Karpas-422 (cell line): ENCODE data around the gene SMPD3. TPM values are rescaled to one million over a fixed set of nuclear protein-coding genes. Genes with fewer than 3 reads are reported as not detected.

ENCODE experiments used
- DNase-seq: peaks from one replicate; pipeline ENCODE4 v3.0.0-alpha.2; 2015
- H2AFZ ChIP-seq: fragments of 200-600 bp; sonication (generic); 2 replicates; pipeline ENCODE4 v1.6.1; 2014; ENCODE audit warnings: antibody characterized with exemption, low read length, mixed read lengths
- H3K27ac ChIP-seq: fragments of 200-600 bp; sonication (generic); 2 replicates; pipeline ENCODE4 v1.5.1; 2014; ENCODE audit warnings: mild to moderate bottlenecking, low read length, moderate library complexity
- H3K27me3 ChIP-seq: fragments of 200-600 bp; sonication (generic); 2 replicates; pipeline ENCODE4 v1.6.1; 2014; ENCODE audit warnings: low read length, mixed read lengths
- H3K36me3 ChIP-seq: fragments of 200-600 bp; sonication (generic); 2 replicates; pipeline ENCODE4 v1.6.1; 2014; ENCODE audit warnings: low read length, mixed read lengths; ENCODE audit not compliant: insufficient read depth
- H3K4me1 ChIP-seq: fragments of 200-600 bp; sonication (generic); 2 replicates; pipeline ENCODE4 v1.6.1; 2014; ENCODE audit warnings: mild to moderate bottlenecking, low read length, mixed read lengths
- H3K4me2 ChIP-seq: fragments of 200-600 bp; sonication (generic); 2 replicates; pipeline ENCODE4 v1.6.1; 2014; ENCODE audit warnings: low read length, low read depth, mild to moderate bottlenecking; ENCODE audit not compliant: poor library complexity, severe bottlenecking
- H3K4me3 ChIP-seq: fragments of 200-600 bp; sonication (generic); 2 replicates; pipeline ENCODE4 v1.5.1; 2014; ENCODE audit warnings: mild to moderate bottlenecking, antibody characterized with exemption, low read length, mixed read lengths
- H3K79me2 ChIP-seq: fragments of 200-600 bp; sonication (generic); 2 replicates; pipeline ENCODE4 v1.6.1; 2014; ENCODE audit warnings: mild to moderate bottlenecking, low read length, mixed read lengths
- H3K9ac ChIP-seq: fragments of 200-600 bp; sonication (generic); 2 replicates; pipeline ENCODE4 v1.6.0; 2014; ENCODE audit warnings: low read length
- H3K9me2 ChIP-seq: fragments of 200-600 bp; sonication (generic), shearing (Covaris generic); replicated peaks from 2 replicates; pipeline ENCODE4 v1.6.0; 2014; ENCODE audit warnings: mild to moderate bottlenecking, low read length, moderate library complexity; ENCODE audit not compliant: insufficient read depth
- H3K9me3 ChIP-seq: fragments of 300-700, 200-600 bp; sonication (generic); 2 replicates; pipeline ENCODE4 v1.6.1; 2014; ENCODE audit warnings: low read length, mixed read lengths
- H4K20me1 ChIP-seq: fragments of 200-600 bp; sonication (generic); 2 replicates; pipeline ENCODE4 v1.6.1; 2014; ENCODE audit warnings: mild to moderate bottlenecking, antibody characterized with exemption, low read length, low read depth; ENCODE audit not compliant: insufficient read depth
- total RNA-seq: library from RNA; depleted of rRNA; stranded (reverse); fragments of >200 nt; shearing (Covaris generic); gene quantifications from 2 replicates; pipeline ENCODE4 v1.2.3, GENCODE V29; 2014; ENCODE audit warnings: low replicate concordance

Gene SMPD3
- total RNA-seq, 1 experiment from 2014 or later, result 5.0 TPM

GRCh38 chr16:68364561-68364998, 83.7 kb downstream of the SMPD3 start:
- no peaks in the 10 kb centered on the region for H3K36me3 ChIP-seq
- no peaks in the 10 kb centered on the region for H3K9me2 ChIP-seq
- no peaks in the 10 kb centered on the region for H3K9me3 ChIP-seq
- no peaks in the 10 kb centered on the region for H3K79me2 ChIP-seq
- no peak overlapping the region for H2AFZ ChIP-seq
- H3K4me2 ChIP-seq, result no peak overlapping the region
- H3K4me1 ChIP-seq, result peaks cover 40% of the 10 kb centered on the region
- H3K9ac ChIP-seq, result no peak overlapping the region
- no peak overlapping the region for H3K27ac ChIP-seq
- no peak for DNase-seq
- H3K4me3 ChIP-seq, result no peak overlapping the region
- H4K20me1 ChIP-seq, result peaks cover 3% of the 10 kb centered on the region; the same call in 1 of the 2 replicates
- H3K27me3 ChIP-seq, result no peaks in the 10 kb centered on the region

GRCh38 chr16:68363658-68364521, 84.4 kb downstream of the SMPD3 start:
- H3K79me2 ChIP-seq, result no peaks in the 10 kb centered on the region
- H3K9me2 ChIP-seq, result no peaks in the 10 kb centered on the region
- no peak overlapping the region for H3K4me2 ChIP-seq
- no peak overlapping the region for H2AFZ ChIP-seq
- no peak for DNase-seq
- no peaks in the 10 kb centered on the region for H3K36me3 ChIP-seq
- no peak overlapping the region for H3K27ac ChIP-seq
- no peak overlapping the region for H3K4me3 ChIP-seq
- peaks cover 33% of the 10 kb centered on the region for H3K4me1 ChIP-seq
- no peaks in the 10 kb centered on the region for H3K27me3 ChIP-seq
- H4K20me1 ChIP-seq, result peaks cover 3% of the 10 kb centered on the region; the same call in 1 of the 2 replicates
- H3K9ac ChIP-seq, result no peak overlapping the region
- no peaks in the 10 kb centered on the region for H3K9me3 ChIP-seq

GRCh38 chr16:68362947-68363657, 85.2 kb downstream of the SMPD3 start:
- H3K9me3 ChIP-seq, result no peaks in the 10 kb centered on the region
- no peaks in the 10 kb centered on the region for H3K79me2 ChIP-seq
- no peak overlapping the region for H3K27ac ChIP-seq
- peaks cover 3% of the 10 kb centered on the region; the same call in 1 of the 2 replicates for H4K20me1 ChIP-seq
- H3K27me3 ChIP-seq, result no peaks in the 10 kb centered on the region
- no peak overlapping the region for H3K4me3 ChIP-seq
- no peak overlapping the region for H2AFZ ChIP-seq
- H3K9me2 ChIP-seq, result no peaks in the 10 kb centered on the region
- no peak overlapping the region for H3K4me2 ChIP-seq
- H3K4me1 ChIP-seq, result peaks cover 25% of the 10 kb centered on the region
- no peak for DNase-seq
- H3K9ac ChIP-seq, result no peak overlapping the region
- no peaks in the 10 kb centered on the region for H3K36me3 ChIP-seq

GRCh38 chr16:68362262-68362913, 85.9 kb downstream of the SMPD3 start:
- H3K79me2 ChIP-seq, result no peaks in the 10 kb centered on the region
- H3K4me2 ChIP-seq, result no peak overlapping the region
- no peaks in the 10 kb centered on the region for H3K27me3 ChIP-seq
- no peak overlapping the region for H3K9ac ChIP-seq
- H3K9me2 ChIP-seq, result no peaks in the 10 kb centered on the region
- no peak overlapping the region for H2AFZ ChIP-seq
- peaks cover 20% of the 10 kb centered on the region for H3K4me1 ChIP-seq
- no peaks in the 10 kb centered on the region for H3K9me3 ChIP-seq
- no peaks in the 10 kb centered on the region for H3K36me3 ChIP-seq
- peaks cover 3% of the 10 kb centered on the region; the same call in 1 of the 2 replicates for H4K20me1 ChIP-seq
- DNase-seq, result no peak
- H3K4me3 ChIP-seq, result no peak overlapping the region
- H3K27ac ChIP-seq, result peak overlapping the region; percentile 3; the same call in 1 of the 2 replicates

- peaks cover 3% of the 10 kb centered on the region; the same call in 1 of the 2 replicates for H4K20me1 ChIP-seq
- no peak overlapping the region for H3K9ac ChIP-seq
These were observed 86.8 kb downstream of the SMPD3 start for GRCh38 chr16:68361485-68361884.

GRCh38 chr16:68360956-68361355, 87.4 kb downstream of the SMPD3 start:
- Histone ChIP-seq H3K27me3 (no peaks in the 10 kb centered on the region), H3K27ac (no peak overlapping the region), H3K4me1 (peaks cover 20% of the 10 kb centered on the region), H3K36me3 (no peaks in the 10 kb centered on the region), H3K9me2 (no peaks in the 10 kb centered on the region), H3K4me3 (no peak overlapping the region), H3K9ac (no peak overlapping the region), H3K79me2 (no peaks in the 10 kb centered on the region), H2AFZ (no peak overlapping the region), H3K4me2 (no peak overlapping the region), H4K20me1 (peaks cover 3% of the 10 kb centered on the region; the same call in 1 of the 2 replicates), H3K9me3 (no peaks in the 10 kb centered on the region)
- DNase-seq, result no peak

More at GRCh38 chr16:68361485-68361884, 86.8 kb downstream of the SMPD3 start:
- no peak for DNase-seq
- H3K36me3 ChIP-seq, result no peaks in the 10 kb centered on the region
- no peak overlapping the region for H3K4me3 ChIP-seq
- no peak overlapping the region for H2AFZ ChIP-seq
- H3K4me1 ChIP-seq, result peaks cover 20% of the 10 kb centered on the region
- no peaks in the 10 kb centered on the region for H3K27me3 ChIP-seq
- H3K4me2 ChIP-seq, result no peak overlapping the region
- H3K79me2 ChIP-seq, result no peaks in the 10 kb centered on the region
- H3K9me2 ChIP-seq, result no peaks in the 10 kb centered on the region
- no peaks in the 10 kb centered on the region for H3K9me3 ChIP-seq
- H3K27ac ChIP-seq, result no peak overlapping the region

GRCh38 chr16:68360547-68360946, 87.8 kb downstream of the SMPD3 start:
- Histone ChIP-seq H3K4me3 (no peak overlapping the region), H3K27me3 (no peaks in the 10 kb centered on the region), H3K9ac (no peak overlapping the region), H3K4me1 (peaks cover 17% of the 10 kb centered on the region), H2AFZ (no peak overlapping the region), H3K4me2 (no peak overlapping the region), H3K9me3 (no peaks in the 10 kb centered on the region), H3K36me3 (no peaks in the 10 kb centered on the region), H4K20me1 (peaks cover 3% of the 10 kb centered on the region; the same call in 1 of the 2 replicates), H3K9me2 (no peaks in the 10 kb centered on the region), H3K27ac (no peak overlapping the region), H3K79me2 (no peaks in the 10 kb centered on the region)
- no peak for DNase-seq
